K562 (cell line): ENCODE measurements around the gene TRMT1. TPM values are rescaled to one million over a fixed set of nuclear protein-coding genes. Genes with fewer than 3 reads are reported as not detected.
A peak's percentile ranks its signal among the peaks of the same experiment; 100 is the strongest.

Source experiments
- ATAC-seq: fragments of 200-7000 bp; cut with Tn5 transposase; 3 replicates; pipeline ENCODE4 v1.9.1; 2020; ENCODE audit warnings: moderate library complexity
- BruUV-seq: library from RNA; stranded (reverse); fragments of 400-500 nt; replicated peaks from 2 replicates; lab custom pipeline; 2021; lab: Mats Ljungman, UMichigan
- CTCF ChIA-PET: fragments of 300-600 bp; formaldehyde crosslinking; extraction: SDS; loops from one replicate; lab custom pipeline; 2021; ENCODE audit warnings: low intra/inter-chr PET ratio; lab: Yijun Ruan, JAX
- POLR2A ChIA-PET: fragments of 300-600, 350-650 bp; sonication (Branson Sonifier 250); formaldehyde crosslinking; extraction: SDS; loops from one replicate; lab custom pipeline; 2021; ENCODE audit warnings: antibody characterized with exemption, inconsistent platforms; lab: Yijun Ruan, JAX
- DNase-seq, 4 experiments: peaks; one replicate each; pipeline versions ENCODE4 v3.0.0 to v3.0.0-alpha.2; 2011 to 2018; ENCODE audit warnings: low spot score in 3 of 4, mixed read lengths in 3 of 4; ENCODE audit errors: extremely low read depth in 1 of 4
- FAIRE-seq: peaks from 2 replicates; lab custom pipeline; 2011; peaks lifted over from hg19 to GRCh38; lab: Jason Lieb, UNC
- H2AFZ ChIP-seq: 2 replicates; pipeline ENCODE4 v1.6.0; 2011; ENCODE audit warnings: low read depth, low read length, control low read depth, inconsistent platforms
- H3K27ac ChIP-seq: fragments of 200-600 bp; 3 replicates; pipeline ENCODE4 v1.8.0; 2011; ENCODE audit warnings: low read depth, mild to moderate bottlenecking, control low read depth, inconsistent platforms, low read length, moderate library complexity, mixed read lengths; ENCODE audit errors: extremely low read depth
- H3K27me3 ChIP-seq, 2 experiments: fragments of 300-600 bp in 1 of 2; 2 replicates in 1 of 2; 3 replicates in 1 of 2; pipeline versions ENCODE4 v1.6.0 to v1.8.0; 2011; ENCODE audit warnings: inconsistent platforms in 2 of 2, low read length in 2 of 2, mild to moderate bottlenecking in 1 of 2, mixed read lengths in 1 of 2, moderate library complexity in 1 of 2; ENCODE audit not compliant: control insufficient read depth in 2 of 2, insufficient read depth in 2 of 2
- H3K36me3 ChIP-seq: fragments of 300-600 bp; 3 replicates; pipeline ENCODE4 v1.8.0; 2011; ENCODE audit warnings: mild to moderate bottlenecking, low read length, inconsistent platforms; ENCODE audit not compliant: control insufficient read depth, insufficient read depth
- H3K4me1 ChIP-seq, 2 experiments: fragments of 200-600 bp in 1 of 2; replicated peaks in 1 of 2; 2 replicates in 1 of 2; 3 replicates in 1 of 2; pipeline versions ENCODE4 v1.5.1 to v1.8.0; 2011; ENCODE audit warnings: inconsistent platforms in 2 of 2, low read length in 2 of 2, mild to moderate bottlenecking in 1 of 2, mixed read lengths in 1 of 2, moderate library complexity in 1 of 2; ENCODE audit not compliant: control insufficient read depth in 2 of 2, insufficient read depth in 2 of 2
- H3K4me2 ChIP-seq: 2 replicates; pipeline ENCODE4 v1.6.1; 2011; ENCODE audit warnings: low read length, control low read depth, inconsistent platforms, mixed read lengths; ENCODE audit not compliant: insufficient read depth
- H3K4me3 ChIP-seq: fragments of 200-600 bp; sonication (generic), shearing (Covaris generic); 2 replicates; pipeline ENCODE4 v1.5.1; 2016; ENCODE audit warnings: control low read depth, inconsistent platforms
- H3K79me2 ChIP-seq: fragments of 200-600 bp; 3 replicates; pipeline ENCODE4 v1.8.0; 2011; ENCODE audit warnings: low read length, inconsistent platforms; ENCODE audit not compliant: control insufficient read depth, insufficient read depth
- H3K9ac ChIP-seq, 2 experiments: 2 replicates each; pipeline versions ENCODE4 v1.6.0 to v1.6.1; 2011; ENCODE audit warnings: low read depth in 2 of 2, low read length in 2 of 2, control low read depth in 1 of 2, inconsistent platforms in 1 of 2, mild to moderate bottlenecking in 1 of 2, mixed read lengths in 1 of 2; ENCODE audit not compliant: insufficient read depth in 1 of 2
- H3K9me1 ChIP-seq: one replicate; pipeline ENCODE4 v1.6.0; 2011; ENCODE audit warnings: inconsistent platforms, mild to moderate bottlenecking, low read length, moderate library complexity; ENCODE audit not compliant: control insufficient read depth, insufficient read depth
- H3K9me3 ChIP-seq: replicated peaks from 2 replicates; pipeline ENCODE4 v1.5.1; 2011; ENCODE audit warnings: low read depth, low read length, inconsistent platforms; ENCODE audit not compliant: control insufficient read depth, insufficient read depth
- H4K20me1 ChIP-seq: replicated peaks from 2 replicates; pipeline ENCODE4 v1.6.1; 2011; ENCODE audit warnings: low read length, inconsistent platforms, mixed read lengths; ENCODE audit not compliant: control insufficient read depth, insufficient read depth
- ATF4 ChIP-seq: fragments of 450-650 bp; formaldehyde crosslinking; IDR thresholded peaks from 2 replicates; pipeline ENCODE4 v1.4.0; 2022; ENCODE audit warnings: mild to moderate bottlenecking, moderate library complexity
- BCOR ChIP-seq: fragments of 450-650 bp; IDR thresholded peaks from 2 replicates; pipeline ENCODE4 v1.6.1; 2016
- CTBP1 ChIP-seq: fragments of 450-650 bp; IDR thresholded peaks from 2 replicates; pipeline ENCODE4 v1.6.1; 2016; ENCODE audit warnings: borderline replicate concordance
- DDX20 ChIP-seq: fragments of 450-650 bp; IDR thresholded peaks from 2 replicates; pipeline ENCODE4 v1.6.1; 2016; ENCODE audit warnings: missing genetic modification characterization, low read depth, mild to moderate bottlenecking, missing compliant biosample characterization, moderate library complexity
- EGR1 ChIP-seq: fragments of 450-650 bp; conservative IDR thresholded peaks from 2 replicates; pipeline ENCODE4 v1.6.1; 2017; ENCODE audit warnings: mild to moderate bottlenecking
- FOSL1 ChIP-seq: fragments of 200-800 bp; sonication (Bioruptor generic); conservative IDR thresholded peaks from 2 replicates; pipeline ENCODE4 v1.6.1; 2016; ENCODE audit warnings: missing genetic modification characterization, missing compliant biosample characterization
- FOXJ2 ChIP-seq: fragments of 200-800 bp; sonication (Bioruptor generic); IDR thresholded peaks from 2 replicates; pipeline ENCODE4 v1.6.1; 2016; ENCODE audit warnings: missing genetic modification characterization, missing compliant biosample characterization
- KDM2B ChIP-seq: fragments of 250-450 bp; sonication (Bioruptor Pico); IDR thresholded peaks from 2 replicates; pipeline ENCODE4 v1.8.0; 2021; ENCODE audit warnings: mild to moderate bottlenecking, moderate library complexity
- MBD2 ChIP-seq: sonication (generic); IDR thresholded peaks from 2 replicates; pipeline ENCODE4 v1.6.1; 2016; ENCODE audit warnings: low read depth, borderline replicate concordance
- MYNN ChIP-seq, 2 experiments: sonication (generic); formaldehyde crosslinking in 1 of 2; IDR thresholded peaks; 2 replicates each; pipeline versions ENCODE4 v1.5.0 to v1.6.1; 2016 to 2020; ENCODE audit warnings: antibody characterized with exemption in 1 of 2, missing genetic modification reagents in 1 of 2
- NBN ChIP-seq: fragments of 450-650 bp; IDR thresholded peaks from 2 replicates; pipeline ENCODE4 v1.6.1; 2016; ENCODE audit warnings: low read depth, mild to moderate bottlenecking
- POLR2B ChIP-seq: fragments of 450-650 bp; IDR thresholded peaks from 2 replicates; pipeline ENCODE4 v1.6.1; 2018; ENCODE audit warnings: low read depth; ENCODE audit not compliant: partially characterized antibody
- SMARCB1 ChIP-seq: IDR thresholded peaks from 2 replicates; pipeline ENCODE4 v1.6.1; 2011; ENCODE audit warnings: improper control_type of control experiment, low read depth; ENCODE audit not compliant: insufficient read length
- SMARCC2 ChIP-seq: fragments of 450-650 bp; IDR thresholded peaks from 2 replicates; pipeline ENCODE4 v1.6.1; 2017; ENCODE audit warnings: antibody characterized with exemption, moderate library complexity, mild to moderate bottlenecking, low read depth
- YBX1 ChIP-seq: fragments of 450-650 bp; IDR thresholded peaks from 2 replicates; pipeline ENCODE4 v1.7.1; 2016; ENCODE audit warnings: mild to moderate bottlenecking
- ZBTB8A ChIP-seq: fragments of 450-650 bp; IDR thresholded peaks from 2 replicates; pipeline ENCODE4 v1.6.1; 2018; ENCODE audit warnings: mild to moderate bottlenecking, moderate library complexity; ENCODE audit not compliant: partially characterized antibody
- ZNF274 ChIP-seq: IDR thresholded peaks from 2 replicates; pipeline ENCODE4 v1.6.1; 2011; ENCODE audit warnings: low read depth, mild to moderate bottlenecking, low read length, moderate library complexity, borderline replicate concordance
- ZNF696 ChIP-seq: fragments of 250-450 bp; sonication (Bioruptor Pico); conservative IDR thresholded peaks from 2 replicates; pipeline ENCODE4 v1.4.0; 2020; ENCODE audit warnings: mild to moderate bottlenecking, moderate library complexity
- WGBS: fragments of 100-300 bp; shearing (Covaris generic); methylation state at CpG from one replicate; pipeline ENCODE4 v1.1.6; 2016; ENCODE audit warnings: low coverage, mixed read lengths; ENCODE audit not compliant: insufficient coverage; ENCODE audit errors: missing lambda C conversion rate; 5-methylcytosine and 5-hydroxymethylcytosine counted together
- in situ Hi-C: fragments of 300-500 bp; cut with MboI; formaldehyde crosslinking; loops from 4 replicates; pipeline ENCODE4 v1.15.0; 2018; ENCODE audit warnings: inconsistent platforms, mixed read lengths
- intact Hi-C: fragments of 100-400 bp; cut with micrococcal nuclease; formaldehyde crosslinking; loops from 2 replicates; pipeline ENCODE4 v1.14.2; 2022
- polyA plus RNA-seq, 8 experiments: library from polyadenylated mRNA; depleted of rRNA in 4 of 8; stranded (reverse) in 5 of 8; unstranded in 3 of 8; fragments of >200 nt; fragmentation: Nextera tagmentation in 2 of 8; fragmentation: Illumina TruSeq in 1 of 8; extraction: Ambion mirVana in 2 of 8; extraction: Trizol in 1 of 8; gene quantifications; 2 replicates each; pipeline versions ENCODE4 v1.2.1 to v1.2.3, GENCODE V29; 2011 to 2014; ENCODE audit warnings: inconsistent platforms in 1 of 8, missing spikeins in 1 of 8
- total RNA-seq, 7 experiments: library from RNA; depleted of rRNA in 6 of 7; stranded (reverse); fragments of >200 nt in 6 of 7; fragmentation: Illumina TruSeq in 2 of 7; extraction: Trizol in 2 of 7; gene quantifications; 2 replicates each; pipeline versions ENCODE4 v1.2.1 to v1.2.3, GENCODE V29; 2011 to 2021; ENCODE audit warnings: low replicate concordance in 1 of 7

The TRMT1 gene
- total and polyA plus RNA-seq, 9 of the 15 experiments (the other 6 are each of a cell fraction or from before 2014, with no cell fraction given) = 5.8 to 158 (median 54.3) TPM

GRCh38 chr19:13087295-13087694 lies 29.2 kb downstream of the TRMT1 start:
- CTCF ChIA-PET = no interaction called here
- POLR2A ChIA-PET = interaction anchor here (0.6 to 1.9 kb wide), 3 partner anchors 17 to 148 kb away, joined by 3 to 5 read pairs (median 3); no protein-coding TSS in a partner anchor
- 87% methylated on average over 9 of the region's 12 CpGs for WGBS
- Histone ChIP-seq H4K20me1 (no peaks in the 10 kb centered on the region), H3K27me3 (no peaks in the 10 kb centered on the region), H3K4me2 (no peak overlapping the region)
- no peak for ATAC-seq
- TF ChIP-seq BCOR = no peak
- TF ChIP-seq, all 486 proteins: peak for 0
- intact Hi-C loops = no loop called here
- H3K36me3 ChIP-seq = peaks cover 11% of the 10 kb centered on the region; the same call in 1 of the 3 replicates
- no peak overlapping the region for H3K4me3 ChIP-seq
- H3K9me1 ChIP-seq = no peaks in the 10 kb centered on the region
- H3K9me3 ChIP-seq = no peaks in the 10 kb centered on the region
- H2AFZ ChIP-seq = no peak overlapping the region
- no peaks in the 10 kb centered on the region for H3K79me2 ChIP-seq
- FAIRE-seq = no peak
- no peak for DNase-seq
- 0 out of 4 replicates have a peak overlapping the region, but pooled peaks of 1 of the 2 experiments have one; percentile 64 for H3K9ac ChIP-seq
- in situ Hi-C loops = no loop called here
- no peak overlapping the region for H3K27ac ChIP-seq
- no TSS peak for BruUV-seq
- peaks cover 0 to 46% of the 10 kb centered on the region in 2 experiments; a peak in 4 of 5 replicates for H3K4me1 ChIP-seq

DNA sequence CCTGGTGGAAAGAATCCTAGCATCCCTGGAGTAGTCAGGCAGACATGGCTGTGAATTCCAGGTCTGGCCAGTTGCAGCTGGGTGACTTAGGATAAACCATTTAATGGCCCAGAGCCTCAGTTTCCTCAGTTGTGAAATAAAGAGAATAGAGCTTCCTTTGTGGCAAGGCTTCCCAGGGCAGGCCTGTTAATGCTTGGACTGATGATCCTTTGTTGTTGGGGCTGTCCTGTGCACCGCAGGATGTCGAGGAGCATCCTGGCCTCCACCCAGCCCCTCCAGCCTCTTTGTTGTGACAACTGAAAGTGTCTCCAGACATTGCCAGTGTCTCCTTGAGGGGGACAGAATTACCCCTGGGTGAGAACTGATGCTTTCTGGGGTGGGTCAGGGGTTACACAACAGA lies 30.2 kb downstream of the TRMT1 start:
- H4K20me1 ChIP-seq = no peaks in the 10 kb centered on the region
- ATAC-seq = no peak
- H3K9ac ChIP-seq = no peak overlapping the region
- intact Hi-C loops (no loop called here), in situ Hi-C loops (no loop called here)
- no peaks in the 10 kb centered on the region for H3K9me3 ChIP-seq
- no peaks in the 10 kb centered on the region for H3K27me3 ChIP-seq
- H3K4me3 ChIP-seq = no peak overlapping the region
- no peak overlapping the region for H3K4me2 ChIP-seq
- peaks cover 16% of the 10 kb centered on the region; the same call in 1 of the 3 replicates for H3K36me3 ChIP-seq
- H3K9me1 ChIP-seq = no peaks in the 10 kb centered on the region
- H3K79me2 ChIP-seq = no peaks in the 10 kb centered on the region
- POLR2A ChIA-PET = interaction anchor here (0.6 to 1.9 kb wide), 3 partner anchors 10 to 112 kb away, joined by 3 to 5 read pairs (median 4); no protein-coding TSS in a partner anchor
- DNase-seq = no peak
- no peak overlapping the region for H2AFZ ChIP-seq
- CTCF ChIA-PET = no interaction called here
- peaks cover 0 to 45% of the 10 kb centered on the region in 2 experiments; a peak in 4 of 5 replicates for H3K4me1 ChIP-seq
- H3K27ac ChIP-seq = no peak overlapping the region
- no TSS peak for BruUV-seq
- no peak for FAIRE-seq
- WGBS = 77% methylated on average over 2 of the region's 2 CpGs
- no peak for TF ChIP-seq FOXJ2 (tag)
- no peak for TF ChIP-seq FOSL1 (tag)
- no peak for TF ChIP-seq SMARCC2
- TF ChIP-seq ZNF274 = no peak
- no peak for TF ChIP-seq NBN
- TF ChIP-seq MBD2 = no peak
- TF ChIP-seq MYNN (IDR thresholded peaks at IDR 0.05) = no peak
- no peak for TF ChIP-seq MYNN (CRISPR knock-in tag; IDR thresholded peaks at IDR 0.05)
- no peak for TF ChIP-seq ZNF696
- no peak for TF ChIP-seq YBX1
- no peak for TF ChIP-seq POLR2B
- no peak for TF ChIP-seq SMARCB1
- no peak for TF ChIP-seq EGR1
- TF ChIP-seq CTBP1 = no peak
- TF ChIP-seq ATF4 (CRISPR knock-in tag) = no peak
- no peak for TF ChIP-seq DDX20
- no peak for TF ChIP-seq ZBTB8A
- TF ChIP-seq KDM2B (CRISPR knock-in tag) = no peak
